Fibroblast of lung (primary cell): ENCODE results near the gene EQTN. TPM values are rescaled to one million over a fixed set of nuclear protein-coding genes. Genes with fewer than 3 reads are reported as not detected.

Experiments
- DNase-seq, 2 donors: peaks; one replicate each; pipeline versions ENCODE4 v3.0.0 to v3.0.0-alpha.2; 2010; ENCODE audit warnings: low read depth in 2 of 2
- H2AFZ ChIP-seq: 2 replicates; pipeline ENCODE4 v1.5.1; 2012; ENCODE audit warnings: low read length, control low read depth, inconsistent platforms
- H3K27ac ChIP-seq: 2 replicates; pipeline ENCODE4 v1.5.1; 2011; ENCODE audit warnings: low read length, control low read depth; ENCODE audit not compliant: insufficient read depth
- H3K27me3 ChIP-seq: 2 replicates; pipeline ENCODE4 v1.5.1; 2011; ENCODE audit warnings: mild to moderate bottlenecking, low read length; ENCODE audit not compliant: control insufficient read depth, insufficient read depth
- H3K36me3 ChIP-seq: 2 replicates; pipeline ENCODE4 v1.5.1; 2011; ENCODE audit warnings: low read length; ENCODE audit not compliant: control insufficient read depth, insufficient read depth
- H3K4me1 ChIP-seq: 2 replicates; pipeline ENCODE4 v1.5.1; 2011; ENCODE audit warnings: low read length; ENCODE audit not compliant: control insufficient read depth, insufficient read depth; ENCODE audit errors: extremely low read depth
- H3K4me2 ChIP-seq: 2 replicates; pipeline ENCODE4 v1.5.1; 2011; ENCODE audit warnings: low read length, control low read depth; ENCODE audit not compliant: insufficient read depth; ENCODE audit errors: extremely low read depth
- H3K4me3 ChIP-seq, 4 experiments: fragments of 200-600 bp in 1 of 4; sonication (generic) in 1 of 4; replicated peaks in 1 of 4; 2 replicates each; pipeline ENCODE4 v1.5.1; 2011 to 2016; ENCODE audit warnings: low read length in 4 of 4, low read depth in 3 of 4, mild to moderate bottlenecking in 3 of 4, control low read depth in 2 of 4, inconsistent platforms in 1 of 4, mixed read lengths in 1 of 4; ENCODE audit not compliant: insufficient read depth in 1 of 4; ENCODE audit errors: control extremely low read depth in 1 of 4
- H3K79me2 ChIP-seq: 2 replicates; pipeline ENCODE4 v1.5.1; 2012; ENCODE audit warnings: mild to moderate bottlenecking, low read length, inconsistent platforms; ENCODE audit not compliant: control insufficient read depth, insufficient read depth
- H3K9ac ChIP-seq: 2 replicates; pipeline ENCODE4 v1.5.1; 2011; ENCODE audit warnings: mild to moderate bottlenecking, low read length, control low read depth; ENCODE audit not compliant: insufficient read depth
- H3K9me3 ChIP-seq: 2 replicates; pipeline ENCODE4 v1.5.1; 2012; ENCODE audit warnings: low read depth, low read length; ENCODE audit not compliant: control insufficient read depth, insufficient read depth
- H4K20me1 ChIP-seq: 2 replicates; pipeline ENCODE4 v1.5.1; 2011; ENCODE audit warnings: low read length; ENCODE audit not compliant: control insufficient read depth, insufficient read depth; ENCODE audit errors: extremely low read depth
- CTCF ChIP-seq, 2 donors: IDR thresholded peaks in 1 of 2; conservative IDR thresholded peaks in 1 of 2; 1 replicate in 1 of 2; 2 replicates in 1 of 2; pipeline ENCODE4 v1.5.1; 2011 to 2012; ENCODE audit warnings: low read length in 2 of 2, control low read depth in 1 of 2, inconsistent platforms in 1 of 2, low read depth in 1 of 2, mild to moderate bottlenecking in 1 of 2
- EZH2 ChIP-seq: IDR thresholded peaks from 2 replicates; pipeline ENCODE4 v1.5.1; 2012; ENCODE audit warnings: low read length, control low read depth, mild to moderate bottlenecking; ENCODE audit errors: missing control alignments
- polyA plus RNA-seq, 2 donors: library from polyadenylated mRNA; depleted of rRNA in 1 of 2; stranded (reverse) in 1 of 2; unstranded in 1 of 2; fragments of >200 nt; gene quantifications; 2 replicates each; pipeline ENCODE4 v1.2.1, GENCODE V29; 2011 to 2012; ENCODE audit warnings: missing spikeins in 1 of 2
- total RNA-seq: library from RNA; depleted of rRNA; stranded (reverse); fragments of >200 nt; gene quantifications from 2 replicates; pipeline ENCODE4 v1.2.1, GENCODE V29; 2014

EQTN gene
- total and polyA plus RNA-seq, 2 donors (not counting 1 experiment from before 2014, with no cell fraction given) = not detected

DNA sequence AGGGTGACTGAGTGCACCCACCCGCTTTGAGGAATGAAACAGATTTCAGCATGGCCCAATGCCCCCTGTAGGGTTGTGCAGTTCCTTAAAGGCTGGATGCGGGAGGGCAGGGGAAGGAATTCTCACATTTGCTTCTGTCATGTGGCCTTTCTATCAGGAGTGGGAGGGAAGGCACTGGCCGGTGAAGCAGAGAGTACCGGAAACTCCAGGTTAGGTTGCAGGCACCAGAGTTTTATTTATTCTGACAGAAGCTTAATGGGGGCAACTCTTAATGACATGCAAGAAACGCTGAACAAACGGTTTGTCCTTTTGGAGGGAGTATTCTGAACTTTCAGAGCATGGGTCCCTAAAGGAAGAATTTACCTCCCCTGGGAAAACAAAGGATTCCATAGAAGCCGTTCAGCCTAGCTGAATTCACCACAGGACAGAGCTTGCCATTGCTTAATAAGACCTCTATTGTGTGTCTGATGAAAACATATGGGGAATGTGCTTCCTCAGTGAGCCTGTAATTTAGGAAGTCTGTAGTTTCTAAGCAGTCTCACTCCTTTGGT is 44.1 kb upstream of the EQTN start:
- Histone ChIP-seq H3K27me3 (peaks cover 2% of the 10 kb centered on the region), H3K4me1 (no peaks in the 10 kb centered on the region), H3K4me2 (no peak overlapping the region), H2AFZ (no peak overlapping the region), H3K9ac (no peak overlapping the region), H3K9me3 (no peaks in the 10 kb centered on the region), H3K4me3 (no peak overlapping the region), H3K36me3 (no peaks in the 10 kb centered on the region), H3K27ac (no peak overlapping the region), H4K20me1 (no peaks in the 10 kb centered on the region), H3K79me2 (no peaks in the 10 kb centered on the region)
- no peak for TF ChIP-seq CTCF (conservative IDR thresholded peaks at IDR 0.05 in 1 of 2, IDR thresholded peaks at IDR 0.05 in 1 of 2; ENCODE audit: low read depth in 1 of 2, low read length in 2 of 2)
- no peak for TF ChIP-seq EZH2
- no peak for DNase-seq

GRCh38 chr9:27340285-27340674 is 43.3 kb upstream of the EQTN start:
- no peak overlapping the region for H3K4me2 ChIP-seq
- no peak for DNase-seq

DNA sequence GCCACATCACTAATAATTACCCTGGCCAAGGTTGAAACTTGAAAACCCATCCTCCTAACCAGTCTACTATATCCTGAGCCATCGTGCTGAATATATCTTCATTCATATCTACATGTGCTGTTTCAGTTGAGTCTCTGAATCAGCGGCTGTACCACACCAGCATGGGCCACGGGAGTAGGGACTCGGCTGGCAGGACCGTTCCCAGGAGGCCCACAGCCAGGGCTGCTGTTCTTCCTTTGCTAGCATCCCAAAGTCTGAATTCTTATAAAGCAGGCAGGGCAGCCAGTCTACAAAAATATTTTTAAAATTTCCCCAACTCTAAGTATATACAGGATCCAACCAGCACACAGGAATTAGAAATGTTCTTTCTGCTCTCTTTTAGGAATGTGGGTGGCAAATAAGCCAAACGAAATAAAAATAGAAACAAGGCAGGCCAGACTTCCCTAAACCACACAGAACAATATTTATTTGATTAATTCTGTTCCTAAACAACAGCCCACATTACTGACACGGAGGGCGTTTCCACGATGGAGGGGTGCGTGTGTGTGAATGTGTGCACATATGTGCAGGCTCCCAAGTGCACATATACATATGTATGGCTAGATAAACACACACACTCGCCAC is 42.8 kb upstream of the EQTN start:
- H3K36me3 ChIP-seq = no peaks in the 10 kb centered on the region
- peaks cover 2% of the 10 kb centered on the region for H3K27me3 ChIP-seq
- no peak overlapping the region for H2AFZ ChIP-seq
- DNase-seq = no peak
- no peak overlapping the region for H3K4me3 ChIP-seq
- no peak for TF ChIP-seq EZH2
- TF ChIP-seq CTCF (conservative IDR thresholded peaks at IDR 0.05 in 1 of 2, IDR thresholded peaks at IDR 0.05 in 1 of 2; ENCODE audit: low read depth in 1 of 2, low read length in 2 of 2) = no peak
- H3K79me2 ChIP-seq = no peaks in the 10 kb centered on the region
- H3K9me3 ChIP-seq = no peaks in the 10 kb centered on the region
- no peak overlapping the region for H3K27ac ChIP-seq
- H3K4me1 ChIP-seq = no peaks in the 10 kb centered on the region
- H3K9ac ChIP-seq = no peak overlapping the region
- H3K4me2 ChIP-seq = peak overlapping the region; percentile 44
- no peaks in the 10 kb centered on the region for H4K20me1 ChIP-seq

More at GRCh38 chr9:27340285-27340674, 43.3 kb upstream of the EQTN start:
- Histone ChIP-seq H3K36me3 (no peaks in the 10 kb centered on the region), H3K27ac (no peak overlapping the region), H2AFZ (no peak overlapping the region), H3K4me1 (no peaks in the 10 kb centered on the region), H3K4me3 (no peak overlapping the region), H3K9me3 (no peaks in the 10 kb centered on the region), H3K9ac (no peak overlapping the region), H3K79me2 (no peaks in the 10 kb centered on the region), H3K27me3 (peaks cover 2% of the 10 kb centered on the region), H4K20me1 (no peaks in the 10 kb centered on the region)
- TF ChIP-seq EZH2 = no peak
- no peak for TF ChIP-seq CTCF (conservative IDR thresholded peaks at IDR 0.05 in 1 of 2, IDR thresholded peaks at IDR 0.05 in 1 of 2; ENCODE audit: low read depth in 1 of 2, low read length in 2 of 2)
